Ureter (tissue), 1 donor: ENCODE measurements around the gene ADAMTS4. TPM values are rescaled to one million over a fixed set of nuclear protein-coding genes. Genes with fewer than 3 reads are reported as not detected.
"Not testable (repeated sequence)": the region's sequence is repeated elsewhere in the genome, so short reads cannot be mapped to it uniquely, and the experiment has no call there.

ENCODE experiments used
- DNase-seq: peaks from one replicate; pipeline ENCODE4 v3.0.0-alpha.2; 2020; ENCODE audit warnings: low spot score
- total RNA-seq: library from RNA; stranded (reverse); gene quantifications from one replicate; pipeline ENCODE4 v1.2.4, GENCODE V29; 2023
- donor health status: DM: yes; HTN: yes; CAD: no.

ADAMTS4 gene, protein sequence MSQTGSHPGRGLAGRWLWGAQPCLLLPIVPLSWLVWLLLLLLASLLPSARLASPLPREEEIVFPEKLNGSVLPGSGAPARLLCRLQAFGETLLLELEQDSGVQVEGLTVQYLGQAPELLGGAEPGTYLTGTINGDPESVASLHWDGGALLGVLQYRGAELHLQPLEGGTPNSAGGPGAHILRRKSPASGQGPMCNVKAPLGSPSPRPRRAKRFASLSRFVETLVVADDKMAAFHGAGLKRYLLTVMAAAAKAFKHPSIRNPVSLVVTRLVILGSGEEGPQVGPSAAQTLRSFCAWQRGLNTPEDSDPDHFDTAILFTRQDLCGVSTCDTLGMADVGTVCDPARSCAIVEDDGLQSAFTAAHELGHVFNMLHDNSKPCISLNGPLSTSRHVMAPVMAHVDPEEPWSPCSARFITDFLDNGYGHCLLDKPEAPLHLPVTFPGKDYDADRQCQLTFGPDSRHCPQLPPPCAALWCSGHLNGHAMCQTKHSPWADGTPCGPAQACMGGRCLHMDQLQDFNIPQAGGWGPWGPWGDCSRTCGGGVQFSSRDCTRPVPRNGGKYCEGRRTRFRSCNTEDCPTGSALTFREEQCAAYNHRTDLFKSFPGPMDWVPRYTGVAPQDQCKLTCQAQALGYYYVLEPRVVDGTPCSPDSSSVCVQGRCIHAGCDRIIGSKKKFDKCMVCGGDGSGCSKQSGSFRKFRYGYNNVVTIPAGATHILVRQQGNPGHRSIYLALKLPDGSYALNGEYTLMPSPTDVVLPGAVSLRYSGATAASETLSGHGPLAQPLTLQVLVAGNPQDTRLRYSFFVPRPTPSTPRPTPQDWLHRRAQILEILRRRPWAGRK
- total RNA-seq: 42.6 TPM

DNA sequence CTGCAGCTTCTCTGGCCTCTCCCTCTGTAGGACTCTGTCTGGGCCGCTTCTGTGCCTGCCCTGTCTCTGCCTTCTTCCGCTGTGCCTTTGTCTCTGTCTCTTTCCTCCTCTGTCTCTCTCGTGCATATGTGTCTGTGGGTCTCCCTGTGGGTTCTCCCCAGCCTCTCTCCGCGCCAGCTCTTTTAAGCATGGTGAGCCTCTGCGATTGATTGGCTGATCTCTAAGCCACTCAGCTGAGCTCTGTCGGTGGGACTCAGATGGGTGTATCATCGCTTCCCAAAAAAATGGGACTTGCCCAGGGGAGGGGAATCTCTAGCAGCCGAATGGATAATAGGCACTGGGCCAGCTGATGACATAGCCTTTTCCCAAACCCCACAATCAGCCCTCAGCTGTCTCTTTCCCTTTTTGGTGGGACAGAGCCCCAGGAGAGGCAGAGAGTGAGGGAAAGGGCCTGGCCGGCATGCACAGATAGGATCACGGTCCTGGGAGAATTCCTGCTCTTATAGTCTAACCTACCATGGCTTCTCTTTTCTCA is at the start of gene ADAMTS4:
TSS of gene ADAMTS4 (minus strand) at position 158 of the 535 bp plus-strand sequence. CDS start 427 bp downstream, outside the sequence.
- peak; percentile 77 for DNase-seq

DNA sequence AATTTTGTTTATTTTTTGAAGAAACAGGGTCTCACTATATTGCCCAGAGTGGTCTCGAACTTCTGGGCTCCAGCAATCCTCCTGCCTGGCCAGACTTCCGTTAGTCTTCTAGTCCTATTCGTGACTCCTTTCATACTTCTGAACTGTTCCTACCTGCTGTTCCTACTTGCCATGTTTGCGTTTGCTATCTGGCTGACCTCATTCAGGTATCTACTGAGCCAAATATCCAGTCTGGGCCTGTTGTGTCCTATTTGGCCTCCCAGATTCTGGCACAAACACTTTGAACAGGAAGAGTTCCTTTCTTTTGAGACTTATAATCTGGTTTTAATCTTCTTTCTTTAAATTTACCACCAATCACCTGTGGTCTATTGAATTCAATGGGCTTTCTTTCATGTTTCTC is 46.0 kb upstream of the ADAMTS4 start:
- no peak for DNase-seq

DNA sequence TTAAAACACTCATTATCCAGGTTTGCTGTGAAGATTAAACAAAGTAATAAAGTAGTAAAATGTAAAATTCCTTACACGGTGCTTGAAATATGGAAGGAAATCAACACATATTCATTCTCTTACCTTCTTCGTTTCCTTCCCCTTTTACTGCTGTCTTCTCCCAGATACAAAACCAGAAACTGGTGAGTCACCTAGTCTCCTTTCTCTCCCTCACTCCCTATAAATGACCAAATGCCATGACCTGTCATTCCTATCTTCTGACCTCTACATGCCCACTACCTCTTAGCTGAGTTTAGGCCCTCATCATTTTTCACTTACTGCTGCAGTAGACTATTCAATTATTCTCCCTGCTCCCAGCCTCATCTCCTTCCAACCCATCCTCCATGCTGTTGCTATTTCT is 43.5 kb upstream of the ADAMTS4 start:
- no peak for DNase-seq

DNA sequence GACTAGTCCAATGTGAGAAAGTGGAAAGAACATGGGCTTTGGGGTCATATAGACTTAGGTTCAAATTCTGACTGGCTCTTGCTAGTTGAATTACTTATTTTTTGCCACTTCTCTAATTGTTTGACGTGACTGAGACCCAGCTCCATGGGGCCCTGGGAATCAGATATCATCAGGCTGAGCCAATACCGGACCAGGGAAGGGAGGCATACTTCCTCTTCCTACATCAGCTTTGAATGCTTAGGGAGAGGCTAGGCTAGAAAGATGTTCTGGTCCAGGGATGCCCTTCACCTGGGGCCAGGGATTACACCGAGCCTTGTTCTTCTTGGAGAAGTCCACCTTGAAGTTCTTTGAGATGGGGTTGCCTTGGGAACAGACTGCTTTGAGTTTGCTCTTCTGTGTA is 42.8 kb upstream of the ADAMTS4 start:
- no peak for DNase-seq

DNA sequence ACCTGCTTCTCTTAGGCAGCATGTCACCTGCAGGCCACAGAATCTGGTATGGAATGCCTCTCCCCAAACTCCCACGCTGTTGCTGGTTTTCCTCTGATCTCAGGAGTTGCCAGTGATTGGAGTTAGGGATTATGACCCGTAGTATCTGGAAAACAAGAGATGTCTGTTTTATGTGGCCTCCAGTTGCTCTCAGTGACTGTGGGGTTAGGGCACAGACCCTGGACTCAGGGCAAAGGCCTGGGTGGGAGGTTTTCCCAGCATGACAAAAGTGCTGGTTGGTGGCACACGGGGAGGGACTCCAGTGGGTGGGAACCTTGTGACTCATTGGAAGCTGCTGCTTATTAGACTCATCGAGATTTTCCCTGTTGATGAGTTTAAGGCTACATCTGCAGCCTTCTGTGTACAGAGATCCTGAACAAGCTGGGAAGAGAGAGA is 39.2 kb upstream of the ADAMTS4 start, which contains the start of gene NR1I3:
TSS of gene NR1I3 (minus strand) at position 165 of the 435 bp plus-strand sequence. CDS start 1,638 bp downstream, outside the sequence.
- no peak for DNase-seq

DNA sequence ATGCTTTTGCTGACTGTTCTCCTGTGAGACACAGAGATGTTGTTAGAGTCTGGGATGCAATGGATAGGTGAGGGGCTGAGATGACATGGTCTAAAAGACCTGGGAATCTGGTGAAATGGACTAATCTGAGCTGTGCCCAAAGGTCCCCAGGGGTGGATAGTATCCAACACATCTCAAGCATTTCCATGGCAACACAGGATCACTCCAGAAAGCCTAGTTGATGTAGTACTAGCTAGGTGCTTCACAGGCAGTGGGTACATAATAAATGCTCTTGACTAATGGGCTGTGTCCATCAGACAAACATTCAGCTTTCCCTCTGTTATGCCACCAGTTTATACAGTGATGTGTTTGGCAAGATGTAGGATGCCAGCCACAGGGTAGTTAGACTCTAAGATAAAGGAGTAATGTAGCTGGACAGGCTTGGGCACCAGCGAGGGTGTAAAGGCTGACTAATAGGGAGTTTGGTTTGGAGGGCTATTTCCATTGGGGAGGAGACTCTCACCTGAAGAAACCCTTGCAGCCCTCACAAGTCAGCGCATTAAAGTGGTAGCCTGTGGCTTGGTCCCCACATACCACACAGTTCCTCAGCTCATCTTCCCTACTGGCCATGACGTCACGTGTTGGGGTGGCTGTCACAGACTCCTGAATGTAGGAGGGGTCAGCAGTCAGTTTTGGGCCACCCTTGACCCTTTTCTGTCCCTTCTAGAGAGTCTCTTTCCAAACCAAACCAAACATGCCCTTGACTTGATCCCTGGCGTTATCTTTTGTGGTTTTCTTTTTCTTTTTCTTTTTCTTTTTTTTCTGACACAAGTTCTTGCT is 37.3 kb upstream of the ADAMTS4 start:
- no peak for DNase-seq

DNA sequence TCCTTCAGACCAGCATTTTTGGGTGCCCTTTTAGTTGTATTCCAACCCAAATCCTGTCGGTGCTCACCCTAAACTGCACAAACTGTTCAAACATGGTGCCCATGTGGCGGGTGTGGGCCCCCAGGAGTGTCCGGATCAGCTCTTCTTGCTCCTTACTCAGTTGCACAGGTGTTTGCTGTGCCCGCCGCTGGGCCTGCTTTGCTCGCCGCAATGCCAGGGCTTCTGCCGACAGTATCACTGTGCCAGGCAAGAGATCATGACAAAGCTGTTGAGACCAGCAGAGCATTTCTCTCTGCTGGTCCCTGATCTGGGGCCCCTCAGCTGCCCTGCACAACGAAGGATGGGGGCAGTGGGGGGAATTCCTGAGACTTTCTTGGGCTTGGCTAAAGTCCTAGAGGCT is 34.2 kb upstream of the ADAMTS4 start:
- DNase-seq: no peak

DNA sequence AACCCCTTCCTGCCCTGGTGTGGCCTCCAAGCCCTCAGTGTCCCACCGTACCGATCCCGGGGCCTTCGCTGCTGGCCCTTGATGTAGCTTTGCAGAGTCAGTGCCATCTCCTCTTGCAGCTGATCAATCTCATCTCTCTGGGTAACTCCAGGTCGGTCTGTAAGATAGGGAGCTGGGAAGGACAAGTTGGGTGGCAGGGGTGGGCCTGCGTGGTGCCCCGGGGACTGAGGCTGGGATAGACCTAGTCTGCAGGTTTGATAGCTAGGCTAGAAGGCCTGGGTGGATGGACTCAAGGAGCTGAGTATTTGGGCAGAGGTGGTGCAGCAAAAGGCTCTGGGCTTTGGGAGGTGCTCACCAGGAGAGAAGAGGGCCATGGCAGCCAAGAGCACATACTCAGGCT is 31.9 kb upstream of the ADAMTS4 start:
- DNase-seq: no peak

DNA sequence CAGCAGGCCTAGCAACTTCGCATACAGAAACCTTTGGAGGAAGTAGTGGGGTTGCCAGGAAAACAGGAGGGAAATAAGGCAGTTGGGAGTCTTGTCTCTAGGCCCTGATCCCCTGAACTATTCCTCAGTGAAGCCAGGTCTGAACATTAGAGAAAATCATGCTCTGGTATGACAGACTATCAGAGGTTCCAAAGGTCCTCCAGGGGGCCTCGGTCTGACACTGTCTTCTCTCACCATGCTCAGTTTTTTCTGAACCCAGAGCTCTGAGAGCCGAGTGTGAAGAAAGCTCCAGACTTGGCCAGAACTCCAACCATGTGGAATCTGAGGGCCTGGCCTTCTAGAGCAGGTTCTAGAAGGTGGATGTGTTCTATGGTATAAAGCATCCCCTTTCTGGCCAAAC is 31.0 kb upstream of the ADAMTS4 start:
- no peak for DNase-seq

DNA sequence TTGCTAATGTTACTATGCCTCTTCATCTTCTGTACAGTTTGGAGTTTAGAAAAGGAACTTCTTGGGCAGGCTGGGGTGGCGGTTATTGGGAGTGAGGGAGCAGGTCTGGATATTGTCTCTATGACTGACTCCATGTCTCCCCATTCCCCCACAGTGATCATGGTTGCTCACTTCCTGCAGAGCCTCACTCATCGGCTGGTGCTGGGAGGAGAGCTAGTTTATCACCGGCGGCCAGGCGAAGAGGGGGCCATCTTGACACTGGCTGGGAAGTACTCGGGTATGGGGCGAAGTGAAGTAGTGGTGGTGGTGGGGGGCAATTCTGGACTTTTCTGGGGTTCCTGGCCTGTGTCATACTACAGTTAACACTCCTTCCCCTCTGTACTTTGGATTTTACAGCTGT is 29.2 kb upstream of the ADAMTS4 start:
- DNase-seq: no peak

DNA sequence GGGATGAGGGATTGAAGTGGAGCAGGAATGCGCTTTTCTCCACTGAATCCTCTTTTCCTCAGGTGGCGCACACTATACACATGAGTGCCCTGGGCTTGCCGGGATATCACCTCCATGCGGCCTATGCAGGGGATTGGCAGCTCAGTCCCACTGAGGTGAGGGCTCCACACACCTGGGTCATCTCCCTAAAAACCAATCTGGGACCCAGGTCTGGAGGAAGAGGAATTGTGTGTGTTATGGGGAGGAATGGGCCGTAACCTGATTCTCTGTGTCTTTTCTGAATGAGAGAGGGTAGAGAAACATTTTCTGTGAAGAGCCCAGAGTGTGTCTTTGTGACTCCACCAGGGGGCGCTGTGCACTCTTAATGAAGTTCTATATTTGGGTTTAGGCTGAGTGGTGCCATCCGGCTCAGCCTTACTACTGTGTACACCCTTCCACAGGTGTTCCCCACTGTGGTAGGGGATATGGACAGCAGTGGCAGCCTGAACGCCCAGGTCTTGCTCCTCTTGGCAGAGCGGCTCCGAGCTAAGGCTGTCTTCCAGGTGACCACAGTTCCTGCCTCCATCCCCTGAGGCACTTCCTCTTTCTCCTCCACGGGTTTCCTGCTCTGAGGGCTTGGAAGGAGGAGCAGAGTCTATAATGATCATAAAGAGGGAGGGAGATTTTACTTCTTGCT is 28.5 kb upstream of the ADAMTS4 start:
- peak; percentile 85 for DNase-seq

DNA sequence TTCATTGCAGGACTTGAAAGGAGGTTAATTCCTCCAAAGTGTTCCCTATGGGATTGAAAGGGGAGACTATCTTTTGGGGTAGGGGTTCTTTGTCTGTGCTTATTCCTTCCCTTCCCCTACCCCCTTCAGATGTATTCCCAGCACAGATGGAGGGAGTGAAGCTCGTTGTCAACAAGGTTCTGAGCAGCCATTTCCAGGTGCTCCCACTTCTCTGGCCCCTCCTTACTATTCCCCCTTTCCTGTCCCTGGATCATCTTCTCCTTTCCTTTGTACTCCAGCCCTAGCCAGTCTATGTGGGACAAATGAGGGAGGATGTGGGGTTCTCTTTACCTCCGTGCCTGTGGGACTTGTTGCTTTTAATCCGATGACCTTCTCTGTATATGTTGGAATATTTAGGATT is 27.9 kb upstream of the ADAMTS4 start:
- no peak for DNase-seq

DNA sequence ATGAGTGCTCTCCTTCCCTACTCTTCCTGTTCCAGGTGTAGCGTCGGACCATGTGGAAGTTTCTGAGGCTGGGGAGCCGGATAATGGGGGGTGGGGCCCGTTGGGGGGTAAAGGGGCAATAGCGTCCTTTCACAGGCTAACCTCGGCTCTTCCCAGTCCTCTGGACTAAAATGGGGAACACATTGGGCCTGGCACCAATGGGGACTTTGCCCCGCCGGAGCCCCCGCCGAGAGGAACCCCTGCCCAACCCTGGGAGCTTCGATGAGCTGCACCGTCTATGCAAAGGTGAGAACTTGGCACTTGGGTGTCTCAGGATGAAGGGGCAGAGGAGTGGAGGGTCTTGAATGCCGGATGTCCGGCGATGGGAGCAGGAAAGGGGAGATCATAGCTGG is 27.5 kb upstream of the ADAMTS4 start:
- DNase-seq: no peak

DNA sequence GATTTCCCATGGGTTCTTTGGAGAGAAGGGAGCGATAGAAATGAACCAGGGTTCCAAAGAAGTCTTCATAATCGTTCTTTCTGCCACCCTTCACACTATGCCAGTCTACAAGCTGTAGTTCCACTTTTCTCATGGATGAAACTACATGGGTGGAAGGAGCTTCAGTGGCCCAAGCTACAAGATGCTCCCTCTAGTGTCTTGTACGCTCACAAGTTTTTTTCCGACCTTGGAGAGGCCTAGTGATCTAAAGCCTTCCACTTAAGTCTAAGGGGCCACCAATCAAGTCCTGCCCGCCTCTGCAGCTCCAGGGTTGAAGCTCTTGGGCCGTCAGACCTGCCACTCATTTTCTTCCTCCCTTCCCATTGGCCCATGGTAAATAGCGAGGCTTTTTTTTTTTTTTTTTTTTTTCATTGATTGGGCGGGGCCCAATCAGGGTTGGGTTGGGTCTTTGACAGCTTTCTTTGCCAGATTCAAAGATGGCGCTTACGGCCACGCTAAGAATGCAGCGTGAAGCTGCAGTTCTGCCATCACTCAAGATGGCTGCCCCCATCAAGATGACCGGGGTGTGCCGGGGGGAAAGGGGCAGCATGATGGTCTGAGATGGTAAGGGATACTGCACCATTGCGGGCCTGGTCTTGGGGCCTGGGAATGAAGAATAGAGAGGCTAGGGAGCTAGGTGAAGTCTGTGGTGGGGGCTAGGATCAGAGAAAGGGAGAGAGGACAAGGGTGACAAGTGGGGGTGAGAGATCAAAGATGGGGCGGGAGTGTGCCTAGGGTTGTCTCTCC is 26.9 kb upstream of the ADAMTS4 start, which contains the start of gene TOMM40L:
TSS of gene TOMM40L (plus strand) at position 527 of the 786 bp plus-strand sequence. CDS start 430 bp downstream, outside the sequence.
- peak; percentile 90 for DNase-seq

DNA sequence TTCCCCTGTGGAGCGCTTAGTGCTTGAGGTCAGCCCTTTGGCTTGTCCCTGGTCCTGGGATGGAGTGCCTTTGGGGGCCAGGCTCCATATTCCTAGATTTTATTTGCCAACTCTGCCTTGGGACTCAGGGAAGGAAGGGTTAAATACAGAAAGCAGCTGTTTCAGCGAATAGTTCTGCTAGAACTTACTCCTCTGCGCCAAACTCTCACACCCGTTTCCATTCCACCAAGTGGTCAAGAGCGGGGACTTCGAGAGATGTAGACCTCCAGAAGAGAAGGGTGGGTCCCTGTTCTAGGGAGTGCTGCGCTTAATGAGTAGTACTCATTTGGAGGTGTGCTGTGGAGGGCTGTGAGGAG is 26.3 kb upstream of the ADAMTS4 start:
- DNase-seq: no peak

DNA sequence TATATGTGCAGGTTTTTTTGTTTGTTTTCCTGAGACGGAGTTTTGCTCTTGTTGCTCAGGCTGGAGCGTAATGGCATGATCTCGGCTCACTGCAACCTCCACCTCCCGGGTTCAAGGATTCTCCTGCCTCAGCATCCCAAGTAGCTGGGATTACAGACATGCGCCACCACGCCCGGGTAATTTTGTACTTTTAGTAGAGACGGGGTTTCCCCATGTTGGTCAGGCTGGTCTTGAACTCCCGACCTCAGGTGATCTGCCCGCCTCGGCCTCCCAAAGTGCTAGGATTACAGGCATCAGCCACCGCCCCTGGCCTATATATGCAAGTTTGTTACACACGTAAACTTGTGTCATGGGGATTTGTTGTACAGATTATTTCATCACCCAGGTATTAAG is 25.8 kb upstream of the ADAMTS4 start:
- DNase-seq: not testable (repeated sequence)

DNA sequence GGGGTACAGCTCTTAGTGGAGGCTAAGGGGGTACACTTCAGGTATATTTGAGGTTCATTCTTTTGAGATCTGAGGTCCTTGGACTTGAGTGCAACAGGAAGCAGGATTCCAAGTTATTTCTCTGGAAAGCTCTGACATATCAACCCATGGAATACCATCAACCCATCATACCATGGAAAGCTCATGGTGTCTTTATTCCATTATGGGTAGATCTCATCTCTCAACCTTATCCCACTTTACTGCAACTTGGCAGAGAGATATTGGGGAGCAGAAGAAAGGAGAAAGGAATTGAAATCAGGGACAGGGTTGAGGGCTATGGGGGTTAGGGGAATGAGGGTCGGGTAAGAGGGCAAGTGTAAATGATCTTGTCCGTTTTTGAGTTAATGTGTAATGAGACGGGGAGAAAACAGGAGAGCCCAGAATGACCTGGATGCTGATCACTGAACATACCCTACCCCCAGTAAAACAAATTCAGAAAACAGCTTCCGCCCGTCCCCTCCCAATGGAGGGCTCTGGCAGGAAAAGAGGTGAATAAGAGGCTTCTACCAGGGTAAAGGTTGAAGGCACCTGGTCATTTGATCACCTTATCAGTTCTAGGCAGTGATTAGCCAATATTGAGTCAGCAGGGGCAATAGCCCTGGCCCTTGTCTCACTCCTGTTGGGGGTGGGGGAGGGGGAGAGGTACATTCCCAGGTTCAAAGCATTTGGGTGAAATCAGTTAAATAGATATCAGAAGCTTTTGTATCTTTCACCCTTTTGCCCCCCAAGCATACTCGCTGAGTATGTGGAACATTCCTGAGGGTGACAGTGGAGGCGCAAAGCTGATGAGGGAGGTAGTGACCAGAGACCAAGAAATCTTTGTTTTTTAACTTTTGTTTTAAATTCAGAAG is 25.2 kb upstream of the ADAMTS4 start:
- no peak for DNase-seq

DNA sequence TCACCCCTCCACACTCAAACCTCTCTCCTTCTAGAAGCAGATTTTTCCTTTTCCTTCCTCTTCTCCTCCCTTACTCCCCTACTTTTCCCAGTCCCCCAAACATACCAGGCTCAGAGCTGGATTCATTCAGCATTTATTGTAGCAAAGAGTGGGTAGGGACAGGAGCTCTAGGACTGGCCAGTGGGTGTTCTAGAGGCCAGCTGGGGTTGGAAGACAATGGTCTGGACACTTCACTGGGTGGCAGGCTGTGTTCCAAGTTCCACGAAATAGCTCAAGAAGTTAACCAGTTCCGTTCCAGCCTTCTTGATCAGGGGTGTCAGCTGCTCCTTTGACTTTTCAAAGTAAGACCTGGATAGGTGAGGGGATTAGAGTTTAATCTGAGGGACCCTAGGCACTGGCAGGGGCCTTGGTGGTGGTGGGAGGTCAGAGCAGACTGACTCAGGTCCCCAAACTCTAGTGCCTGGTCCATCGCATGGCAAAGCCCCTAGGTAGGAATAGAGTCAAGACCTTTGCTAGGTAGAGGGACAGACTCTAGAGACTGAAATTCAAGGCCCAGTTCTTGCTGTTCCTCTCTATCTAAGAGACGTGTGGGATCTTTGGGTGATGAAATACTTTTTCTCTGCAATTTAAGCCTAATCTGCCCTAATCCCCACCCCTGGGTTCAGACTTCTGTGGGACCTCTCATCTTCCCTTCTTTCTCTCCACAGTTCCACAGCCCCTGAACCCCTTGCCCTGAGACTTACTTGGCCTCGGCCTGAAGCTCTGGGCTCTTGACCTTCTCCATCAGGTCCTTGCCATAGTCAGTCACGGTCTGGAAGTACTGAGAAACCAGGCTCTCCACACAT is 23.5 kb upstream of the ADAMTS4 start:
- DNase-seq: no peak
